MCF 10A (cell line): ENCODE measurements around the gene SLC25A30. TPM values are rescaled to one million over a fixed set of nuclear protein-coding genes. Genes with fewer than 3 reads are reported as not detected.
"Not testable (repeated sequence)": the region's sequence is repeated elsewhere in the genome, so short reads cannot be mapped to it uniquely, and the experiment has no call there.

Source experiments
- BruUV-seq: library from RNA; stranded (reverse); fragments of 400-500 nt; replicated peaks from 2 replicates; lab custom pipeline; 2021; lab: Mats Ljungman, UMichigan
- CTCF ChIA-PET: fragments of 300-600 bp; sonication (Branson Sonifier 250); formaldehyde crosslinking; extraction: SDS; loops from one replicate; lab custom pipeline; 2021; ENCODE audit warnings: antibody characterized with exemption, inconsistent platforms; lab: Yijun Ruan, JAX
- POLR2A ChIA-PET: fragments of 300-600, 350-650 bp; sonication (Branson Sonifier 250); formaldehyde crosslinking; extraction: SDS; loops from one replicate; lab custom pipeline; 2020; ENCODE audit warnings: antibody characterized with exemption, inconsistent platforms; lab: Yijun Ruan, JAX
- DNase-seq: peaks from one replicate; pipeline ENCODE4 v3.0.0-alpha.2; 2018; ENCODE audit not compliant: unreplicated experiment
- H3K27ac Mint-ChIP-seq: one replicate; pipeline ENCODE4 v1.8.0; 2022; ENCODE audit warnings: mild to moderate bottlenecking, low read depth, mixed read lengths; ENCODE audit not compliant: unreplicated experiment
- H3K27me3 Mint-ChIP-seq: one replicate; pipeline ENCODE4 v1.8.0; 2022; ENCODE audit warnings: mixed read lengths; ENCODE audit not compliant: insufficient read depth, unreplicated experiment
- H3K36me3 Mint-ChIP-seq: one replicate; pipeline ENCODE4 v1.8.0; 2022; ENCODE audit warnings: mild to moderate bottlenecking, moderate library complexity, mixed read lengths; ENCODE audit not compliant: insufficient read depth, unreplicated experiment
- H3K4me1 Mint-ChIP-seq: one replicate; pipeline ENCODE4 v1.8.0; 2022; ENCODE audit warnings: mixed read lengths; ENCODE audit not compliant: insufficient read depth, unreplicated experiment
- H3K4me3 Mint-ChIP-seq: one replicate; pipeline ENCODE4 v1.8.0; 2022; ENCODE audit warnings: mild to moderate bottlenecking, moderate library complexity, mixed read lengths; ENCODE audit not compliant: unreplicated experiment
- H3K9me3 Mint-ChIP-seq: one replicate; pipeline ENCODE4 v1.8.0; 2022; ENCODE audit warnings: mixed read lengths; ENCODE audit not compliant: unreplicated experiment
- CTCF ChIP-seq: fragments of 200-600 bp; IDR thresholded peaks from one replicate; pipeline ENCODE4 v1.8.0; 2022; ENCODE audit warnings: antibody characterized with exemption, mild to moderate bottlenecking; ENCODE audit not compliant: unreplicated experiment
- intact Hi-C: fragments of 100-400 bp; cut with micrococcal nuclease; formaldehyde crosslinking; loops from 2 replicates; pipeline ENCODE4 v1.14.1; 2022
- total RNA-seq: library from RNA; stranded (reverse); gene quantifications from 2 replicates; pipeline ENCODE4 v1.2.3, GENCODE V29; 2022

The SLC25A30 gene
- total RNA-seq, 1 experiment from 2014 or later: 11.9 TPM

- H3K27me3 Mint-ChIP-seq: no peaks in the 10 kb centered on the region
- ChIA-PET POLR2A (no interaction called here), CTCF (interaction anchor here (1.3 kb wide), 1 partner anchor 48 kb away, joined by 3 read pairs; no protein-coding TSS in a partner anchor)
- H3K9me3 Mint-ChIP-seq: no peaks in the 10 kb centered on the region
- H3K27ac Mint-ChIP-seq: no peak overlapping the region
- peaks cover under 1% of the 10 kb centered on the region for H3K4me1 Mint-ChIP-seq
- H3K36me3 Mint-ChIP-seq: peaks cover 10% of the 10 kb centered on the region
- no peak for DNase-seq
- no TSS peak for BruUV-seq
- TF ChIP-seq CTCF: no peak
- H3K4me3 Mint-ChIP-seq: no peak overlapping the region
- intact Hi-C loops: loop anchor here (5.0 kb wide), 1 partner anchor 42 kb away; the partner anchor contains the start of gene COG3
Observed at GRCh38 chr13:45419945-45420344, 1.8 kb upstream of the SLC25A30 start.

GRCh38 chr13:45419389-45419788 is 1.2 kb upstream of the SLC25A30 start:
- intact Hi-C loops: loop anchor here (5.0 kb wide), 1 partner anchor 43 kb away; the partner anchor contains the start of gene COG3

GRCh38 chr13:45416516-45417128 is 1.6 kb downstream of the SLC25A30 start:
- BruUV-seq: no TSS peak
- Mint-ChIP-seq H3K4me3 (peak overlapping the region; percentile 81), H3K36me3 (peaks cover 17% of the 10 kb centered on the region), H3K9me3 (no peaks in the 10 kb centered on the region), H3K4me1 (peaks cover 14% of the 10 kb centered on the region), H3K27ac (peak overlapping the region; percentile 87), H3K27me3 (no peaks in the 10 kb centered on the region)
- DNase-seq: peak; percentile 9
- intact Hi-C loops: loop anchor here (5.0 kb wide), 1 partner anchor 46 kb away; the partner anchor contains the start of gene COG3
- POLR2A ChIA-PET: interaction anchor here (0.6 to 4.5 kb wide), 19 partner anchors 9 to 326 kb away, joined by 3 to 81 read pairs (median 4); partner anchors contain the start of genes COG3 and TPT1
- no peak for TF ChIP-seq CTCF
- CTCF ChIA-PET: interaction anchor here (0.6 to 2.5 kb wide), 13 partner anchors 10 to 702 kb away, joined by 3 to 10 read pairs (median 3); no protein-coding TSS in a partner anchor

More at GRCh38 chr13:45419389-45419788, 1.2 kb upstream of the SLC25A30 start:
- H3K9me3 Mint-ChIP-seq, DNase-seq, H3K4me1 Mint-ChIP-seq, H3K27ac Mint-ChIP-seq, H3K27me3 Mint-ChIP-seq, BruUV-seq, H3K4me3 Mint-ChIP-seq: not testable (repeated sequence)
- POLR2A ChIA-PET: interaction anchor here (3.6 kb wide), 1 partner anchor 63 kb away, joined by 52 read pairs; no protein-coding TSS in a partner anchor
- peaks cover 10% of the 10 kb centered on the region for H3K36me3 Mint-ChIP-seq
- CTCF ChIA-PET: interaction anchor here (0.6 to 1.3 kb wide), 2 partner anchors 48 to 82 kb away, joined by 3 read pairs; no protein-coding TSS in a partner anchor

GRCh38 chr13:45415112-45415511 is 3.1 kb downstream of the SLC25A30 start:
- Mint-ChIP-seq H3K27me3 (no peaks in the 10 kb centered on the region), H3K4me3 (peak overlapping the region; percentile 48), H3K27ac (no peak overlapping the region)

More at GRCh38 chr13:45415112-45415511, 3.1 kb downstream of the SLC25A30 start:
- no peak for TF ChIP-seq CTCF
- intact Hi-C loops: loop anchor here (5.0 kb wide), 1 partner anchor 47 kb away; the partner anchor contains the start of gene COG3
- Mint-ChIP-seq H3K36me3 (peaks cover 30% of the 10 kb centered on the region), H3K4me1 (peaks cover 20% of the 10 kb centered on the region), H3K9me3 (no peaks in the 10 kb centered on the region)
- no TSS peak for BruUV-seq
- DNase-seq: no peak
- POLR2A ChIA-PET: interaction anchor here (0.6 to 4.5 kb wide), 6 partner anchors 47 to 241 kb away, joined by 3 to 81 read pairs (median 5); partner anchors contain the start of genes COG3 and TPT1
- CTCF ChIA-PET: interaction anchor here (0.6 to 2.5 kb wide), 3 partner anchors 43 to 58 kb away, joined by 3 to 10 read pairs (median 4); no protein-coding TSS in a partner anchor
